Measurements from ENCODE around the gene ZC3H12D. TPM values are rescaled to one million over a fixed set of nuclear protein-coding genes. Genes with fewer than 3 reads are reported as not detected.

The ZC3H12D gene
- total RNA-seq (2021; fragmentation: NEBNext Ultra II Directional; extraction: Animal tissue kit (Norgen Biotek cat#: 25700)): under 1 TPM in 4 of 6 experiments, not detected in 2; 0.05 to 0.16 (median 0.10) TPM
- long read RNA-seq: 0 reads

DNA sequence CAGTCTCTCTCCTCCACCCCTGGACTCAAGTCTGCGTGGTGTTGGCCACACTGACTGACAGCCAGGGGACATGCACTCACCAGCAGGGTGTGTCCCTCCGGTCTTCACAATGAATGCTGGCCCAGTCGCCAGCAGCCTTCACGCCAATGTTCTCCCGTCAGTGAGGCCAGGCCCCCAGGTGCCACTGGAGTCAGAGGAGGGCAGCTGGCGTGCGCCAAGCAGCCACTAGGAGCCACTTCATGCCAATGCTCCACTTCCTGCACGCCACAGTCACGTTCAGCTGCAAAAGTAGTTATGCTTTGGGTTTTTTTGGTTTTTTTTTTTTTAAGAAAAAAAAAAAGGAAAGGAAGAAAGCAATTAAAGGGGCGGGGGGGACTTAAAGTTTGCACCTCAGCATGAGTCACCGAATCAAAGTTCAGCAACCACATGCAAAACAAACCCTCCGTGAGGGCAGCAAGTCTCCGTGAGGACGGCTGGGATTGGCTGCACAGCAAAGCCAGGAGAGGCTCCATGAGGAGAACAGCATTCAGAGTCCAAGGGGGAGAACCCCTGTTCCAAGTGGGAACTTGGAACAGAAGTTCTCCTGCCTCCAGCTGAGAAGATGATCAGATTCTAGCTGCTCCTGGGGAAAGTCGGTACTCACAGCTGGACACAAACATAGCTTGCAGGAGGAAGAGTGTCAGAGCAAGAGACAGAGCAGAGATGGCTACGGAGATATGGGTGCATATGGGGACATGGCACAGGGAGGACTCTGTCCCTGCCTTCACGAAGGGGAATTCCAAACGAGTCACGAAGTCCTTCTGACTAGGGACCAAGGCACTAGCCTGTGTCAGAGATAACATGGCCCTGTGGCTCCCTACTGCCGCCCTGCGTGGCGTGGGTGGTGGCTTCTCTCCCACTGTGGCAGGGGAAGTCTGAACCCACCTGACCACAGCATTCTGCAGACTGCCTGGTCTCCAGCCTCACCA, at the start of gene ZC3H12D:
Gene ZC3H12D, minus strand, starts transcription at position 282 of the 968 bp plus-strand sequence. CDS start 10,471 bp downstream, outside the sequence.
- no peak within 1 kb of the TSS for H3K4me3 Mint-ChIP-seq
- peaks cover 9% of the 10 kb centered on the region for H3K27me3 Mint-ChIP-seq (ENCODE audit: insufficient read depth)
- H3K27ac Mint-ChIP-seq: no peak within 1 kb of the TSS; the same call in 1 of the 2 replicates
- no peaks in the 10 kb centered on the region for H3K36me3 Mint-ChIP-seq (ENCODE audit: low read depth)
- peaks cover 11% of the 10 kb centered on the region for H3K4me1 Mint-ChIP-seq (ENCODE audit: low read depth)
- no peaks in the 10 kb centered on the region for H3K9me3 Mint-ChIP-seq
- DNase-seq: peak; percentile 26
- TF ChIP-seq, protein P1, sequence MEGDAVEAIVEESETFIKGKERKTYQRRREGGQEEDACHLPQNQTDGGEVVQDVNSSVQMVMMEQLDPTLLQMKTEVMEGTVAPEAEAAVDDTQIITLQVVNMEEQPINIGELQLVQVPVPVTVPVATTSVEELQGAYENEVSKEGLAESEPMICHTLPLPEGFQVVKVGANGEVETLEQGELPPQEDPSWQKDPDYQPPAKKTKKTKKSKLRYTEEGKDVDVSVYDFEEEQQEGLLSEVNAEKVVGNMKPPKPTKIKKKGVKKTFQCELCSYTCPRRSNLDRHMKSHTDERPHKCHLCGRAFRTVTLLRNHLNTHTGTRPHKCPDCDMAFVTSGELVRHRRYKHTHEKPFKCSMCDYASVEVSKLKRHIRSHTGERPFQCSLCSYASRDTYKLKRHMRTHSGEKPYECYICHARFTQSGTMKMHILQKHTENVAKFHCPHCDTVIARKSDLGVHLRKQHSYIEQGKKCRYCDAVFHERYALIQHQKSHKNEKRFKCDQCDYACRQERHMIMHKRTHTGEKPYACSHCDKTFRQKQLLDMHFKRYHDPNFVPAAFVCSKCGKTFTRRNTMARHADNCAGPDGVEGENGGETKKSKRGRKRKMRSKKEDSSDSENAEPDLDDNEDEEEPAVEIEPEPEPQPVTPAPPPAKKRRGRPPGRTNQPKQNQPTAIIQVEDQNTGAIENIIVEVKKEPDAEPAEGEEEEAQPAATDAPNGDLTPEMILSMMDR (IDR thresholded peaks at IDR 0.05): peak; percentile 21; the same call in 1 of the 2 replicates

DNA sequence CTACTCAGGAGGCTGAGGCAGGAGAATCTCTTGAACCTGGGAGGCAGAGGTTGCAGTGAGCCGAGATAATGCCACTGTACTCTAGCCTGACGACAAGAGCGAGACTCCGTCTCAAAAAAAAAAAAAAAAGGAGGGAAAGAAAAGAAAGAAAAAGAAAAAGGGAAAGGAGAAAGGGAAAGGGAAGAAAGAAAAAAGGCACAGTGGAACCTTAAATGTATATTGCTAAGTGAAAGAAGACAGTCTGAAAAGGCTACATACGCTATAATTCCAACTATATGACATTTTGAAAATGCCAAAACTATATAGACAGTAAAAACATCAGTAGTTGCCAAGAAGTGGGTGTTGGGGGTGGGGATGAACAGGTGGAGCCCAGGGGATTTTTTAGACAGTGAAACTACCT, 44.8 kb upstream of the ZC3H12D start:
- peaks cover 24% of the 10 kb centered on the region for H3K36me3 Mint-ChIP-seq (ENCODE audit: low read depth)
- TF ChIP-seq, protein P1 (IDR thresholded peaks at IDR 0.05): no peak
- H3K4me1 Mint-ChIP-seq (ENCODE audit: low read depth): no peaks in the 10 kb centered on the region
- no peak for DNase-seq
- H3K4me3 Mint-ChIP-seq: no peak overlapping the region
- no peak overlapping the region for H3K27ac Mint-ChIP-seq
- no peaks in the 10 kb centered on the region; the same call in 1 of the 2 replicates for H3K27me3 Mint-ChIP-seq (ENCODE audit: insufficient read depth)
- no peaks in the 10 kb centered on the region for H3K9me3 Mint-ChIP-seq

DNA sequence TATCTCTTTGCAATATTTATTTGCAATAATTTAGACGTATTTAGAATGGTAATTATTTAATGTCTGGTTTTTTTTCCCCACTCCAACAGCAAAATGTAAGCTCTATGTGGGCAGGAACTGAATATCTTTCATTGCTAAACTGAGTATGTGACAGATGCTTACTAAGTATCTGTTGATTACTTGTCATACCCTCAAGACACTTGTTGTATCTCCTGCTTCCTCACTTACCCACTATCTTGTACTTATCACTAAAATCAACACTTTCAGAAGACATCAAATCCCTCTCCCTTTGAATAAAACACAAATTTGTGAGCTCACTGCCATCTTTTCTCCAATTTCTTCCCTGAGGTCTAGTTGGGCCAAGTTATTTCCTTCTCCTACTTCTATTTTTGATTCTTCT, 30.7 kb upstream of the ZC3H12D start:
- peaks cover 15% of the 10 kb centered on the region for H3K4me1 Mint-ChIP-seq (ENCODE audit: low read depth)
- TF ChIP-seq, protein P1 (IDR thresholded peaks at IDR 0.05): no peak
- peaks cover 11% of the 10 kb centered on the region; the same call in 1 of the 2 replicates for H3K36me3 Mint-ChIP-seq (ENCODE audit: low read depth)
- no peak for DNase-seq
- H3K9me3 Mint-ChIP-seq: no peaks in the 10 kb centered on the region
- no peaks in the 10 kb centered on the region; the same call in 1 of the 2 replicates for H3K27me3 Mint-ChIP-seq (ENCODE audit: insufficient read depth)
- no peak overlapping the region for H3K4me3 Mint-ChIP-seq
- H3K27ac Mint-ChIP-seq: no peak overlapping the region

DNA sequence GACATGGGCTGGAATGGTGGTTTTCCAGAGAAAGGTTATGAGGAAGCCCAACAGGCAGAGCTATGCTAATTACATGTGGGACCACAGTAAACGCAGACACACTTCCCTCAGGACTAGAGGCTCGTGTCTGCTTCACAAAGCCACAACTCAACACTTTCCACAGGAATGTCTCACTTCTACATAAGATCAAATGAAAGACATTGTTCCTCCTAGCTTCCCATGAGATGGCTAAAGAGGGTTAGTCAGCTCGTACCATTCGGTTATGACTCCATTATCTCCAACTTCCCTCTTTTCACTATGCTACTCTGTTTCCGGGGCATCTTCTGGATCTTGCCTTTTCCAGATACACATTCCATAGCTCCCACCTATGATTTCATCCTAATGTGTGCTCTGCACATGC, 29.1 kb upstream of the ZC3H12D start:
- TF ChIP-seq, protein P1 (IDR thresholded peaks at IDR 0.05): no peak
- Mint-ChIP-seq H3K9me3 (no peaks in the 10 kb centered on the region), H3K4me1 (ENCODE audit: low read depth) (peaks cover 18% of the 10 kb centered on the region), H3K4me3 (no peak overlapping the region), H3K27ac (no peak overlapping the region), H3K27me3 (ENCODE audit: insufficient read depth) (no peaks in the 10 kb centered on the region; the same call in 1 of the 2 replicates), H3K36me3 (ENCODE audit: low read depth) (peaks cover 11% of the 10 kb centered on the region; the same call in 1 of the 2 replicates)
- no peak for DNase-seq

DNA sequence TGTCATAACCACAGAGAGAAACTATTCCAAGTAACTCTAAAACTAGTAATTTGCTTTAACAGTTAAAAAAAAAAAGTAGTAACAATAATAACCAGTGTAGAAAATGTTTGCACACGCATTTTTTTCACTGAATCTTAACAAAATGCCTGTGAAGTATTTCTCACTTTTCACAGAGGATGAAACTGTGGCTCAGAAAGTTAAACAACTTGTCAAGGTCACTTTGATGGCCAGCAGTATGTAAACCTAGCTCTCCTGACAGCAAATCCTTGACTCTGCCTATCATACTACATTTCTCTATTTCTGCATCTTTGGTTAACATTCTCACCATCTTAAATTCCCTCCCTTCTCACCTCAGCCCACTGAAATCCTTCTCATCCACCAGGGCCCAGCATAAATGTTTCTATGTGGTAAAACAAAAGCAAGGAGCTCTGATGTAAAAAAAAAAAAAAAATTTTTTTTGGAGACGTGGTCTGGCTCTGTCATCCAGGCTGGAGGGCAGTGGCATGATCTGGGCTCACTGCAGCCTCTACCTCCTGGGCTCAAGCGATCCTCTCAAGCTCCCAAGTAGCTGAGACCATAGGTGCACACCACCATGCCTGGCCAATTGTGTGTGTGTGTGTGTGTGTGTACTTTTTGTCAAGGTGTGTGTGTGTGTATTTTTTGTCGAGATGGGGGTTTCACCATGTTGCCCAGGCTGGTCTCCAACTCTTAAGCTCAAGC, 26.1 kb upstream of the ZC3H12D start:
- Mint-ChIP-seq H3K4me3 (no peak overlapping the region), H3K36me3 (ENCODE audit: low read depth) (peaks cover 18% of the 10 kb centered on the region), H3K9me3 (no peaks in the 10 kb centered on the region), H3K4me1 (ENCODE audit: low read depth) (peaks cover 7% of the 10 kb centered on the region; the same call in 1 of the 2 replicates), H3K27me3 (ENCODE audit: insufficient read depth) (no peaks in the 10 kb centered on the region; the same call in 1 of the 2 replicates), H3K27ac (no peak overlapping the region)
- TF ChIP-seq, protein P1 (IDR thresholded peaks at IDR 0.05): no peak
- DNase-seq: no peak
